Lung (tissue), 12 donors: ENCODE measurements around the gene CLPSL2. TPM values are rescaled to one million over a fixed set of nuclear protein-coding genes. Genes with fewer than 3 reads are reported as not detected.

ENCODE experiments used
- ATAC-seq: fragments of 200-7000 bp; cut with Tn5 transposase; one replicate; pipeline ENCODE4 v1.9.1; 2020; ENCODE audit warnings: moderate number of reproducible peaks; ENCODE audit not compliant: insufficient read depth, low FRiP score
- DNase-seq, 3 donors: peaks; one replicate each; pipeline ENCODE4 v3.0.0-alpha.2; 2013 to 2017
- H3K27ac ChIP-seq, 2 donors: one replicate each; pipeline ENCODE4 v1.5.1; 2013; ENCODE audit warnings: mild to moderate bottlenecking in 2 of 2, moderate library complexity in 2 of 2, control low read depth in 1 of 2, inconsistent platforms in 1 of 2, low read depth in 1 of 2, low read length in 1 of 2
- H3K27me3 ChIP-seq, 3 donors: one replicate each; pipeline ENCODE4 v1.5.1; 2013; ENCODE audit warnings: low read length in 2 of 3; ENCODE audit not compliant: control insufficient read depth in 3 of 3, insufficient read depth in 3 of 3
- H3K36me3 ChIP-seq, 4 donors: one replicate each; pipeline ENCODE4 v1.5.1; 2013; ENCODE audit warnings: low read length in 4 of 4, mild to moderate bottlenecking in 1 of 4, moderate library complexity in 1 of 4; ENCODE audit not compliant: control insufficient read depth in 4 of 4, insufficient read depth in 4 of 4
- H3K4me1 ChIP-seq, 5 donors: one replicate each; pipeline ENCODE4 v1.5.1; 2013; ENCODE audit warnings: low read length in 5 of 5, mild to moderate bottlenecking in 2 of 5, moderate library complexity in 1 of 5; ENCODE audit not compliant: control insufficient read depth in 5 of 5, insufficient read depth in 5 of 5
- H3K4me3 ChIP-seq: one replicate; pipeline ENCODE4 v1.5.1; 2013; ENCODE audit warnings: mild to moderate bottlenecking, control low read depth, moderate library complexity
- H3K9ac ChIP-seq, 2 donors: one replicate each; pipeline ENCODE4 v1.5.1; 2013; ENCODE audit warnings: low read length in 2 of 2, control low read depth in 1 of 2; ENCODE audit not compliant: insufficient read depth in 1 of 2
- H3K9me3 ChIP-seq, 4 donors: one replicate each; pipeline ENCODE4 v1.5.1; 2013; ENCODE audit warnings: low read length in 3 of 4, mild to moderate bottlenecking in 1 of 4, moderate library complexity in 1 of 4; ENCODE audit not compliant: control insufficient read depth in 4 of 4, insufficient read depth in 3 of 4
- WGBS, 2 donors: extraction: QIAGEN DNeasy Blood & Tissue Kit; methylation state at CpG; one replicate each; pipeline ENCODE4 v1.1.7; 2013; 5-methylcytosine and 5-hydroxymethylcytosine counted together
- polyA plus RNA-seq, 2 donors: library from polyadenylated mRNA; stranded (reverse); fragments of 200-250 nt; gene quantifications; one replicate each; pipeline ENCODE4 v1.2.1, GENCODE V29; 2013
- total RNA-seq, 2 donors: library from RNA; depleted of rRNA in 1 of 2; stranded (reverse); fragments of >200 nt in 1 of 2; gene quantifications; one replicate each; pipeline ENCODE4 v1.2.1, GENCODE V29; 2014 to 2021
- TF ChIP-seq, protein P1 (sequence below): IDR thresholded peaks from 2 replicates; pipeline ENCODE4 v1.5.1; 2012; ENCODE audit warnings: mild to moderate bottlenecking; ENCODE audit errors: control extremely low read depth, extremely low read depth
- donor health status: control.
- donor health status: control.
- donor health status: Bipolar disorder and iron deficiency.
- donor health status: healthy.
- donor health status: DM: yes; HTN: yes; CAD: no.

Gene CLPSL2
- total and polyA plus RNA-seq, 4 donors = not detected

DNA sequence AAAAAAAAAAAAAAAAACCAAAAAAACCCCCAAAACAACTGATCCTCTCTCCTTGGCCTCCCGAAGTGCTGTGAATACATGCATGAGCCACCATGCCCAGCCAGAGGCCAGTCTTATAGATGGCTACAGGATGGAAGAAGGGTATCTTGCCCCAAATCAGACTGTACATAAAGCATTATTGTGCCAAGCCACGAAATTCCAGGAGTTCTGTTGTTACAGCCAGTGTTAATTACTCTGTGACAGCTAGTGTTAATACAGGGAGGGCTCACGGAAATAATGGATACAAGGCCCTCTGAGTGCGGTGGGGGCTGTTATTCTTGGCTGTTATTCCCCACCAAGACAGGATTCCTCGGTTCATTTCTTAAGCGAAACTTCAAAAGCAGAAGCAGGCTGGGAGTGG is 1.4 kb upstream of the CLPSL2 start:
- H3K36me3 ChIP-seq = no peaks in the 10 kb centered on the region
- TF ChIP-seq, protein P1, sequence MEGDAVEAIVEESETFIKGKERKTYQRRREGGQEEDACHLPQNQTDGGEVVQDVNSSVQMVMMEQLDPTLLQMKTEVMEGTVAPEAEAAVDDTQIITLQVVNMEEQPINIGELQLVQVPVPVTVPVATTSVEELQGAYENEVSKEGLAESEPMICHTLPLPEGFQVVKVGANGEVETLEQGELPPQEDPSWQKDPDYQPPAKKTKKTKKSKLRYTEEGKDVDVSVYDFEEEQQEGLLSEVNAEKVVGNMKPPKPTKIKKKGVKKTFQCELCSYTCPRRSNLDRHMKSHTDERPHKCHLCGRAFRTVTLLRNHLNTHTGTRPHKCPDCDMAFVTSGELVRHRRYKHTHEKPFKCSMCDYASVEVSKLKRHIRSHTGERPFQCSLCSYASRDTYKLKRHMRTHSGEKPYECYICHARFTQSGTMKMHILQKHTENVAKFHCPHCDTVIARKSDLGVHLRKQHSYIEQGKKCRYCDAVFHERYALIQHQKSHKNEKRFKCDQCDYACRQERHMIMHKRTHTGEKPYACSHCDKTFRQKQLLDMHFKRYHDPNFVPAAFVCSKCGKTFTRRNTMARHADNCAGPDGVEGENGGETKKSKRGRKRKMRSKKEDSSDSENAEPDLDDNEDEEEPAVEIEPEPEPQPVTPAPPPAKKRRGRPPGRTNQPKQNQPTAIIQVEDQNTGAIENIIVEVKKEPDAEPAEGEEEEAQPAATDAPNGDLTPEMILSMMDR = no peak
- ATAC-seq (no peak), DNase-seq (no peak)
- H3K27me3 ChIP-seq = no peaks in the 10 kb centered on the region
- 86 to 90% methylated on average over 6 of the region's 6 CpGs for WGBS, 2 donors
- peaks cover 0 to 1% (median 0%) of the 10 kb centered on the region in 4 donors for H3K9me3 ChIP-seq
- no peak overlapping the region for H3K27ac ChIP-seq
- no peak overlapping the region for H3K9ac ChIP-seq
- no peaks in the 10 kb centered on the region for H3K4me1 ChIP-seq
- H3K4me3 ChIP-seq = no peak overlapping the region

DNA sequence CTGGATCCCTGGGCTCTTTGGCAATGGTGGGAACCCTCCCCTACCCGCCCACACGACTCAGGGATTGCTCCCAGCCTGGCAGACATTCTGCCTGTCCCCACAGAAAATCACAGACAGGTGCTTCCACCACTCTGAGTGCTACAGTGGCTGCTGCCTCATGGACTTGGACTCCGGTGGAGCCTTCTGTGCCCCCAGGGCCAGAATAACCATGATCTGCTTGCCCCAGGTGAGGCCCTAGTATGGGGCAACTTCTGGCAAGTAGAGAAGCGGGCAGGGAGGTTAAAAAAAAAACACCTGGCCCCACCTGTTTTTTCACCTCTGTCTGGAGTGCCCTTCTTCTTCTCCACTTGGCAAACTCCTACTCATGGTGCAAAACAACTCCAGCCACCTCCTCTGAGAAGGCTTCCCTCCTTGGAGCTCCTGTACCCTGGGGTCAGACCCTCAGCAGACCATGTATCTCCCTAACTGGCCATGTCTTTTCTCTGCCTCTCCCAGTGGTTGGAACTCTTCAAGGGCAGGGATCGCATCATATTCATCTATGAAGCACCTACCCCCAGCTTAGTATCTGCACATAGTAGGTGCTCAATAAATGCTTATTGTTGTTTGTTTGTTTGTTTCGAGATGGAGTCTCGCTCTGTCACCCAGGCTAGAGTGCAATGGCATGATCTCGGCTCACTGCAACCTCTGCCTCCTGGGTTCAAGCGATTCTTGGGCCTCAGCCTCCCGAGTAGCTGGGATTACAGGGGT is 1.1 kb downstream of the CLPSL2 start:
- TF ChIP-seq, protein P1 = no peak
- no peak overlapping the region for H3K4me3 ChIP-seq
- ATAC-seq (no peak), DNase-seq (no peak)
- no peaks in the 10 kb centered on the region for H3K36me3 ChIP-seq
- H3K4me1 ChIP-seq = no peaks in the 10 kb centered on the region
- 79 to 91% methylated on average over 10 of the region's 10 CpGs for WGBS, 2 donors
- no peaks in the 10 kb centered on the region for H3K27me3 ChIP-seq
- no peak overlapping the region for H3K27ac ChIP-seq
- H3K9ac ChIP-seq = no peak overlapping the region
- H3K9me3 ChIP-seq = peaks cover 0 to 1% (median 0%) of the 10 kb centered on the region in 4 donors

DNA sequence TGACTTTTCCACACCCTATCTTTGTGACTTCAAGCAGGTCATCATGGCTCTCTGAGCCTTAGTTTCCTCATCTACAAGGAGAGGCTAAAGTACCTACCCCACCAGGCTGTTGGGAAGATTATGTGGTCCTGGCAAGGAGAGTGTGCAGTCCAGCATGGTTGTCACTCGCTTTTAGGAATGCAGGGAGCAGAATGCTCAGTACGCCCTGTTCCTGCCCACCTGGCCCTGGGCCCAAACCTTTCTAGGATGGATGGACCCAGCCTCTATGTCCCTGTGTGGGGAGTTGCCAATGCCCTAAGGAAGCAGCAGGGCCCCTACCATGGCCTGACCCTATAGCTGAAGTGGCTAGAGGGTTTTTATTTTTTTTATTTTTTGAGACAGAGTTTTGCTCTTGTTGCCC is 2.0 kb downstream of the CLPSL2 start:
- no peaks in the 10 kb centered on the region for H3K36me3 ChIP-seq
- TF ChIP-seq, protein P1 = no peak
- no peak for DNase-seq
- no peaks in the 10 kb centered on the region for H3K27me3 ChIP-seq
- WGBS, 2 donors = 93 to 98% methylated on average over 2 of the region's 2 CpGs
- no peak overlapping the region for H3K9ac ChIP-seq
- ATAC-seq = no peak
- H3K27ac ChIP-seq = no peak overlapping the region
- H3K9me3 ChIP-seq = peaks cover 0 to under 1% (median 0%) of the 10 kb centered on the region in 4 donors
- no peak overlapping the region for H3K4me3 ChIP-seq
- no peaks in the 10 kb centered on the region for H3K4me1 ChIP-seq
